Upper lobe of right lung (tissue), 1 donor: ENCODE data around the gene GPATCH1. TPM values are rescaled to one million over a fixed set of nuclear protein-coding genes. Genes with fewer than 3 reads are reported as not detected.
"Not testable (repeated sequence)": the region's sequence is repeated elsewhere in the genome, so short reads cannot be mapped to it uniquely, and the experiment has no call there.

Experiments
- ATAC-seq: fragments of 200-7000 bp; cut with Tn5 transposase; one replicate; pipeline ENCODE4 v1.9.1; 2020; ENCODE audit warnings: mild to moderate bottlenecking, moderate library complexity
- DNase-seq: peaks from one replicate; pipeline ENCODE4 v3.0.0-alpha.2; 2020
- H3K27ac ChIP-seq: fragments of 200-600 bp; one replicate; pipeline ENCODE4 v1.8.0; 2022
- H3K27me3 ChIP-seq: fragments of 200-600 bp; one replicate; pipeline ENCODE4 v1.8.0; 2022; ENCODE audit warnings: mild to moderate bottlenecking
- H3K36me3 ChIP-seq: fragments of 200-600 bp; one replicate; pipeline ENCODE4 v1.8.0; 2022
- H3K4me1 ChIP-seq: fragments of 200-600 bp; one replicate; pipeline ENCODE4 v1.8.0; 2022
- H3K4me3 ChIP-seq: fragments of 200-600 bp; one replicate; pipeline ENCODE4 v1.8.0; 2022; ENCODE audit warnings: mild to moderate bottlenecking
- H3K9me3 ChIP-seq: fragments of 200-600 bp; one replicate; pipeline ENCODE4 v1.8.0; 2022
- CTCF ChIP-seq: fragments of 200-600 bp; IDR thresholded peaks from one replicate; pipeline ENCODE4 v1.8.0; 2022; ENCODE audit warnings: antibody characterized with exemption
- intact Hi-C: fragments of 100-400 bp; cut with DNase I; formaldehyde crosslinking; loops from one replicate; pipeline ENCODE4 v1.11.0; 2022
- total RNA-seq: library from RNA; stranded (reverse); fragmentation: NEBNext Ultra II Directional; extraction: Animal tissue kit (Norgen Biotek cat#: 25700); gene quantifications from one replicate; pipeline ENCODE4 v1.2.1, GENCODE V29; 2021
- donor health status: DM: no; HTN: yes; CAD: no; lungs with severe emphysema.

The GPATCH1 gene
- total RNA-seq, 1 donor from 2014 or later: 7.0 TPM

- intact Hi-C loops: no loop called here
- H3K9me3 ChIP-seq: no peaks in the 10 kb centered on the region
- H3K36me3 ChIP-seq: peaks cover 82% of the 10 kb centered on the region
- TF ChIP-seq CTCF: no peak
- H3K4me1 ChIP-seq: no peaks in the 10 kb centered on the region
- no peaks in the 10 kb centered on the region for H3K27me3 ChIP-seq
- no peak overlapping the region for H3K27ac ChIP-seq
- DNase-seq (no peak), ATAC-seq (no peak)
- H3K4me3 ChIP-seq: no peak overlapping the region
Measured at GRCh38 chr19:33114312-33114711, 33.3 kb downstream of the GPATCH1 start.

- Histone ChIP-seq H3K4me1 (no peaks in the 10 kb centered on the region), H3K27ac (no peak overlapping the region), H3K4me3 (no peak overlapping the region), H3K36me3 (peaks cover 73% of the 10 kb centered on the region), H3K9me3 (no peaks in the 10 kb centered on the region), H3K27me3 (no peaks in the 10 kb centered on the region)
- intact Hi-C loops: no loop called here
- ATAC-seq: no peak
- no peak for TF ChIP-seq CTCF
- DNase-seq: no peak
Measured at GRCh38 chr19:33117501-33117900, 36.5 kb downstream of the GPATCH1 start.

- peaks cover 61% of the 10 kb centered on the region for H3K36me3 ChIP-seq
- intact Hi-C loops: no loop called here
Measured at GRCh38 chr19:33118643-33119042, 37.7 kb downstream of the GPATCH1 start.

GRCh38 chr19:33124207-33125098 lies 43.5 kb downstream of the GPATCH1 start:
- DNase-seq (no peak), ATAC-seq (no peak)
- no peak for TF ChIP-seq CTCF
- Histone ChIP-seq H3K27me3 (no peaks in the 10 kb centered on the region), H3K4me3 (no peak overlapping the region), H3K9me3 (no peaks in the 10 kb centered on the region), H3K27ac (no peak overlapping the region), H3K4me1 (no peaks in the 10 kb centered on the region), H3K36me3 (peaks cover 57% of the 10 kb centered on the region)
- intact Hi-C loops: no loop called here

More at GRCh38 chr19:33118643-33119042, 37.7 kb downstream of the GPATCH1 start:
- no peaks in the 10 kb centered on the region for H3K27me3 ChIP-seq
- no peak overlapping the region for H3K4me3 ChIP-seq
- DNase-seq (no peak), ATAC-seq (no peak)
- TF ChIP-seq CTCF: no peak
- H3K9me3 ChIP-seq: no peaks in the 10 kb centered on the region
- no peak overlapping the region for H3K27ac ChIP-seq
- no peaks in the 10 kb centered on the region for H3K4me1 ChIP-seq

GRCh38 chr19:33125929-33126388 lies 45.0 kb downstream of the GPATCH1 start:
- no peak overlapping the region for H3K27ac ChIP-seq
- H3K4me3 ChIP-seq: no peak overlapping the region
- peak; percentile 64 for DNase-seq
- no peaks in the 10 kb centered on the region for H3K4me1 ChIP-seq
- no peaks in the 10 kb centered on the region for H3K9me3 ChIP-seq
- peak; percentile 91 for ATAC-seq
- H3K36me3 ChIP-seq: peaks cover 67% of the 10 kb centered on the region
- H3K27me3 ChIP-seq: no peaks in the 10 kb centered on the region
- intact Hi-C loops: no loop called here
- peak; percentile 82 for TF ChIP-seq CTCF

- H3K4me3 ChIP-seq, intact Hi-C loops, H3K27ac ChIP-seq, H3K9me3 ChIP-seq, H3K4me1 ChIP-seq, DNase-seq, H3K27me3 ChIP-seq, ATAC-seq: not testable (repeated sequence)
- peaks cover 60% of the 10 kb centered on the region for H3K36me3 ChIP-seq
Measured at GRCh38 chr19:33126712-33127111, 45.7 kb downstream of the GPATCH1 start.
